Gastroesophageal sphincter (tissue), 4 donors: ENCODE measurements around the gene SPA17. TPM values are rescaled to one million over a fixed set of nuclear protein-coding genes. Genes with fewer than 3 reads are reported as not detected.

Source experiments
- ATAC-seq: fragments of 150-250 bp; one replicate; pipeline ENCODE4 v1.9.1; 2016; ENCODE audit warnings: mild to moderate bottlenecking, moderate library complexity
- H3K27ac ChIP-seq, 4 donors: fragments of 200-600 bp; sonication (generic) in 3 of 4; 1 replicate in 3 of 4; 2 replicates in 1 of 4; pipeline ENCODE4 v1.5.1; 2016 to 2019
- H3K27me3 ChIP-seq: fragments of 200-600 bp; sonication (generic); one replicate; pipeline ENCODE4 v1.5.1; 2019
- H3K36me3 ChIP-seq, 2 donors: fragments of 200-600 bp; sonication (generic); one replicate each; pipeline ENCODE4 v1.5.1; 2019; ENCODE audit warnings: control low read depth in 1 of 2
- H3K4me1 ChIP-seq, 3 donors: fragments of 200-600 bp; sonication (generic); 1 replicate in 2 of 3; 2 replicates in 1 of 3; pipeline ENCODE4 v1.5.1; 2016 to 2019; ENCODE audit warnings: control low read depth in 2 of 3
- H3K4me3 ChIP-seq, 2 donors: fragments of 200-600 bp; sonication (generic); one replicate each; pipeline ENCODE4 v1.5.1; 2019; ENCODE audit warnings: mild to moderate bottlenecking in 1 of 2, moderate library complexity in 1 of 2
- H3K9me3 ChIP-seq, 3 donors: fragments of 200-600 bp; sonication (generic); one replicate each; pipeline ENCODE4 v1.5.1; 2017 to 2019; ENCODE audit warnings: control low read depth in 2 of 3
- CTCF ChIP-seq, 4 experiments: fragments of 200-600 bp in 2 of 4; fragments of 450-650 bp in 2 of 4; sonication (generic) in 1 of 4; IDR thresholded peaks; one replicate each; pipeline ENCODE4 v1.5.1; 2017 to 2019; ENCODE audit warnings: antibody characterized with exemption in 4 of 4, mild to moderate bottlenecking in 2 of 4, moderate library complexity in 2 of 4
- EP300 ChIP-seq: sonication (generic); formaldehyde crosslinking; IDR thresholded peaks from one replicate; pipeline ENCODE4 v1.6.1; 2017; ENCODE audit warnings: antibody characterized with exemption, mild to moderate bottlenecking
- POLR2A ChIP-seq, 2 donors: fragments of 450-650 bp; IDR thresholded peaks; one replicate each; pipeline ENCODE4 v1.6.1; 2017; ENCODE audit warnings: antibody characterized with exemption in 2 of 2, mild to moderate bottlenecking in 2 of 2, moderate library complexity in 1 of 2
- POLR2AphosphoS5 ChIP-seq: sonication (generic); formaldehyde crosslinking; IDR thresholded peaks from one replicate; pipeline ENCODE4 v1.6.1; 2017; ENCODE audit warnings: antibody characterized with exemption
- WGBS, 2 donors: methylation state at CpG; one replicate each; pipeline ENCODE4 v1.1.5; 2018; ENCODE audit warnings: low coverage in 1 of 2; 5-methylcytosine and 5-hydroxymethylcytosine counted together
- total RNA-seq, 4 donors: library from RNA; depleted of rRNA; stranded (reverse); fragments of >200 nt; gene quantifications; one replicate each; pipeline ENCODE4 v1.1.0, GENCODE V29; 2016

The SPA17 gene
- 10 to 100 TPM in 1 of 4 donors, 1 to 10 TPM in 3; 4.6 to 15.3 (median 7.4) TPM for total RNA-seq

- no peaks in the 10 kb centered on the region for H3K36me3 ChIP-seq
- peak; percentile 98 for ATAC-seq
- peaks cover 0 to 20% (median 6%) of the 10 kb centered on the region in 3 donors for H3K4me1 ChIP-seq
- H3K27ac ChIP-seq, result peak within 1 kb of the TSS; percentile 41 to 89 (median 83)
- WGBS, 2 donors, result 0% methylated on average over 2 to 9 of the region's 58 CpGs
- TF ChIP-seq POLR2AphosphoS5, result peak; percentile 87
- TF ChIP-seq EP300, result peak; percentile 11
- TF ChIP-seq CTCF (IDR thresholded peaks at IDR 0.05), result no peak
- TF ChIP-seq POLR2A (IDR thresholded peaks at IDR 0.05), result peak; percentile 34 to 48
- no peaks in the 10 kb centered on the region for H3K27me3 ChIP-seq
- H3K9me3 ChIP-seq, result no peaks in the 10 kb centered on the region
- peak within 1 kb of the TSS; percentile 35 to 76 for H3K4me3 ChIP-seq
Measured at GRCh38 chr11:124673333-124674167, at the start of gene SPA17, which contains the start of gene SIAE. TSS of gene SPA17 (plus strand) at chr11:124673904. CDS start at chr11:124675265, 1,361 bp downstream. TSS of gene SIAE (minus strand) at chr11:124673739. CDS start at chr11:124673708, 31 bp downstream.

- ATAC-seq, result no peak
- TF ChIP-seq EP300, result no peak
- Histone ChIP-seq H3K36me3 (peaks cover 5 to 55% of the 10 kb centered on the region in 2 donors), H3K9me3 (no peaks in the 10 kb centered on the region), H3K4me1 (peaks cover 7 to 34% (median 9%) of the 10 kb centered on the region in 3 donors), H3K27ac (no peak overlapping the region), H3K4me3 (no peak overlapping the region), H3K27me3 (no peaks in the 10 kb centered on the region)
- WGBS, 2 donors, result 95 to 100% methylated on average over 1 to 3 of the region's 3 CpGs
Measured at GRCh38 chr11:124625504-124626168, 48.1 kb upstream of the SPA17 start.

GRCh38 chr11:124627546-124627945 lies 46.2 kb upstream of the SPA17 start:
- no peaks in the 10 kb centered on the region for H3K9me3 ChIP-seq
- H3K36me3 ChIP-seq, result peaks cover 16 to 75% of the 10 kb centered on the region in 2 donors
- no peak overlapping the region for H3K4me3 ChIP-seq
- no peaks in the 10 kb centered on the region for H3K27me3 ChIP-seq
- H3K27ac ChIP-seq, result no peak overlapping the region
- ATAC-seq, result no peak
- WGBS, 2 donors, result 84 to 93% methylated on average over 5 of the region's 5 CpGs
- H3K4me1 ChIP-seq, result peaks cover 6 to 28% (median 7%) of the 10 kb centered on the region in 3 donors
- TF ChIP-seq POLR2AphosphoS5, result no peak
- TF ChIP-seq EP300, result no peak

- peaks cover 21 to 96% of the 10 kb centered on the region in 2 donors for H3K36me3 ChIP-seq
- H3K4me3 ChIP-seq, result no peak overlapping the region
- no peaks in the 10 kb centered on the region for H3K9me3 ChIP-seq
- TF ChIP-seq EP300 (no peak), POLR2AphosphoS5 (no peak), CTCF (IDR thresholded peaks at IDR 0.05) (no peak), POLR2A (IDR thresholded peaks at IDR 0.05) (no peak)
- 62 to 71% methylated on average over 4 of the region's 4 CpGs for WGBS, 2 donors
- peaks cover 0 to 11% (median 0%) of the 10 kb centered on the region in 3 donors for H3K4me1 ChIP-seq
- no peaks in the 10 kb centered on the region for H3K27me3 ChIP-seq
- ATAC-seq, result no peak
- H3K27ac ChIP-seq, result no peak overlapping the region
Measured at GRCh38 chr11:124629961-124630360, 43.7 kb upstream of the SPA17 start.

GRCh38 chr11:124633355-124633754 lies 40.3 kb upstream of the SPA17 start:
- TF ChIP-seq CTCF (IDR thresholded peaks at IDR 0.05) (no peak), EP300 (no peak)
- Histone ChIP-seq H3K9me3 (no peaks in the 10 kb centered on the region), H3K36me3 (peaks cover 19 to 99% of the 10 kb centered on the region in 2 donors), H3K4me1 (no peaks in the 10 kb centered on the region), H3K27ac (no peak overlapping the region), H3K27me3 (no peaks in the 10 kb centered on the region), H3K4me3 (no peak overlapping the region)
- ATAC-seq, result no peak
- WGBS, 2 donors, result 88 to 100% methylated on average over 1 of the region's 1 CpG
